ENCODE measurements around the gene USH2A.

- TF ChIP-seq CTCF (conservative IDR thresholded peaks at IDR 0.05; ENCODE audit: low read length) (no peak), EZH2phosphoT487 (IDR thresholded peaks at IDR 0.05; ENCODE audit: borderline replicate concordance) (no peak)
Measured at GRCh38 chr1:216057947-216058346, 365.3 kb downstream of the USH2A start.
